Fibroblast of pulmonary artery (primary cell): ENCODE data around the gene PKHD1.

Source experiments
- DNase-seq: peaks from one replicate; pipeline ENCODE4 v3.0.0-alpha.2; 2010; ENCODE audit warnings: low read depth
- H3K4me3 ChIP-seq: replicated peaks from 2 replicates; pipeline ENCODE4 v1.5.1; 2011; ENCODE audit warnings: low read depth, mild to moderate bottlenecking, control low read depth, low read length, moderate library complexity
- CTCF ChIP-seq: IDR thresholded peaks from 2 replicates; pipeline ENCODE4 v1.5.1; 2011; ENCODE audit warnings: mild to moderate bottlenecking, control low read depth, low read length, inconsistent platforms; ENCODE audit errors: missing control alignments

The PKHD1 gene

DNA sequence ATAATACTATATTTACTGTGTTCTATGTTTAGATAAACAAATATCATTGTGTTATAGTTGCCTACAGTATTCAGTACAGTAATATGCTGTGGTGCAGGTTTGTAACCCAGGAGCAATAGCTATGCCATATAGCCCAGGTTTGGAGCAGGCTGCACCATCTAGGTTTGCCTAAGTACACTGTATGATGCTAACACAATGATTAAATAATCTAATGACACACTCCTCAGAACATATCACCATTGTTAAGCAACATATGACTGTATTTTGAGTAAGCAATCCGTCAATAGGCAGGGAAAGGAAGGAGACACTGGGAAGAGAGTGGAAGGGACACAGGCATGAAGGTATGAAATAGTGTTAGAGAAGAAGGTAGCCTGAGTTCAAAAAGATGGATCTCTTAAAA lies 369.9 kb downstream of the PKHD1 start:
- no peak overlapping the region for H3K4me3 ChIP-seq
- no peak for DNase-seq
- no peak for TF ChIP-seq CTCF

- no peak for TF ChIP-seq CTCF
- DNase-seq: no peak
Measured at GRCh38 chr6:51711876-51712275, 375.5 kb downstream of the PKHD1 start.

GRCh38 chr6:51706086-51706485 lies 381.3 kb downstream of the PKHD1 start:
- no peak for DNase-seq
- H3K4me3 ChIP-seq: no peak overlapping the region
- no peak for TF ChIP-seq CTCF

More at GRCh38 chr6:51711876-51712275, 375.5 kb downstream of the PKHD1 start:
- H3K4me3 ChIP-seq: no peak overlapping the region

GRCh38 chr6:51704932-51705540 lies 382.4 kb downstream of the PKHD1 start:
- no peak for TF ChIP-seq CTCF
- no peak overlapping the region for H3K4me3 ChIP-seq
- DNase-seq: no peak

- H3K4me3 ChIP-seq: no peak overlapping the region
- DNase-seq: no peak
- TF ChIP-seq CTCF: no peak
Measured at GRCh38 chr6:51702851-51703250, 384.6 kb downstream of the PKHD1 start.

GRCh38 chr6:51684603-51685002 lies 402.8 kb downstream of the PKHD1 start:
- DNase-seq: no peak
- TF ChIP-seq CTCF: no peak
- H3K4me3 ChIP-seq: no peak overlapping the region

- no peak for DNase-seq
- no peak for TF ChIP-seq CTCF
- no peak overlapping the region for H3K4me3 ChIP-seq
Measured at GRCh38 chr6:51684038-51684437, 403.4 kb downstream of the PKHD1 start.
